Stimulated activated CD4-positive, alpha-beta T cell treated with anti-CD3 and anti-CD28 coated beads, Interleukin-2, amount 100 ng/mL, for 4 hours (primary cell): ENCODE results near the gene MPHOSPH8.
"Not testable (repeated sequence)": the region's sequence is repeated elsewhere in the genome, so short reads cannot be mapped to it uniquely, and the experiment has no call there.

ENCODE experiments used
- DNase-seq: peaks from one replicate; pipeline ENCODE4 v3.0.0-alpha.2; 2020; ENCODE audit warnings: low read depth

MPHOSPH8 gene

DNA sequence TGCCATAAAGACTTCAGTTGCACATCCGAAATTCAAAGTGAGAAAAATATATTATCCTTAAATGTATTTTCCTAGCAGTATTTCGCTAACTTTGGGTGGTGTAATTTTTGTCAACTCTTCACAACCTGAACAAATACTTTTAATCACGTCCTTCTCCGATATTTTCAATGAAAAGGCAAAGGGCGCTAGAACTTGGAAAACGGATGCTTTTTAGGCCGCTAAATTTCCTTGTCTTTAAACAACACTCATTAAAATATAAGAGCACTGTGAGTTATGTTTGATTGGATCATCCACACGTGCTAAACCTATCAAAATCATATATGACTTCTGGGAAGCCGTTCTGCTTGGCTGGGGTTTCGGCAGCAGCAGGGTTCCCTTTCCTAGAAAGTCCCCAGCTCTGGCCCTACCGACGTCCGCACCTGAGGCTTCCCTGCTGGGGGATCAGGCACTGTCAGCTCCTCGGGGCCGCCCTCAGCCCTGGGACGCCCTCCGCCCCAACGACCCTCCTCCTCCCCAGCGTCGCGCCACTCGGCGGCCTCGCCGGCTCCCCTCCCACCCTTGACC, 462 bp upstream of the MPHOSPH8 start:
- no peak for DNase-seq

DNA sequence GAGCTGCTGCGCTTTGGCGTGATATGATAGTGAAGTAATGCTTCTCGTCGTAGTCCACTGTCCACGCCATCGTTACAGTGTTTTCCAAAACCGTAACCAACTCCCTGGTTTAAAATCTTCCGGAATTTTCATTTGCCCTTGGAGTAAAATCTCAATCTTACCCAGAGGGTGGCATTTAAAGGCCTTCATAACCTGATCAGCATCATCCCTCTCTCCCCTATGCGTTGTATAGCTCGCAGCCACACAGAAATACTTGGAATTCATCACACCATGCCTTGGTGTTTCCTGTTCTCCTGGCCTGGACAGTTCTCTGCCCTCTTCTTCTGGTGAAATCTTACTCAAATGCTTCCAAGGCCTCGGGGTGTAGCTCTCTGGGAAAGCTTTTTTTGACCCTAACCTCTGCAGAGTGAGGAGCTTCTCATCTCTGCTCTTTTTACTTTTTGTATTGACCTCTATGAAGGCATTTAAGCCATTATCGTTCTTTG, 839 bp downstream of the MPHOSPH8 start:
- DNase-seq = no peak

DNA sequence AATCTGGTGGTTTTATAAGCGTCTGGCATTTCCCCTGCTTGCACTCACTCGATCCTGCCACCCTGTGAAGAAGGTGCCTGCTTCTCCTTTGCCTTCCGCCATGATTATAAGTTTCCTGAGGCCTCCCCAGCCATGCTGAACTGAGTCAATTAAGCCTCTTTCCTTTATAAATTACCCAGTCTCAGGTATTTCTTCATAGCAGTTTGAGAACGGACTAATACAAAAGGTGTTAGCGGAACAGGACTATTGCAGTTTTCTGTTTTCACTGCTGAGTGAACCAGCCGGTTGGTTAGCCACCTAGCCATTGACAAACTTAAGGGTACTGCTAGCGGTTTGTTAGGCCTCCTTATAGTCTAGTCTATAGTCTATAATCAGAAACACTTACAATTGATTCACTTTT, 2.5 kb downstream of the MPHOSPH8 start:
- DNase-seq = not testable (repeated sequence)

DNA sequence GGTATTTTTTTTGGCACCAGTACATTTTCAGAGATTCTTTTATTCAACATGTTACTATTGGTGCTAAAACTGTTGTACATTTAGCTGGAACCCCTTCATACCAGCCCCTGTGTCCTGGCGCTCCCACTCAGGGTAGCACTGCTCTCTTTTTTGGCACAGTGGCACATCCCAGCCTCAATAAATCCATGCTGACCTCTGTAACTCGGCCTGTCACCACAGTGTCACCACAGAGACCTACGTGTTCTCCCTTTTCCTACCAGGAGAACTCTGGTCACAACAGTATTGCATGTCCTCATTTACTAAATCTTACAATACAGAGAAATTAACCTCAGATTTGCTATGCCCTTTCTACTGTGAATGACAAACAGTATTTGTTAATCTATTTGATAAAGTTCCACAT, 10.2 kb downstream of the MPHOSPH8 start:
- no peak for DNase-seq

DNA sequence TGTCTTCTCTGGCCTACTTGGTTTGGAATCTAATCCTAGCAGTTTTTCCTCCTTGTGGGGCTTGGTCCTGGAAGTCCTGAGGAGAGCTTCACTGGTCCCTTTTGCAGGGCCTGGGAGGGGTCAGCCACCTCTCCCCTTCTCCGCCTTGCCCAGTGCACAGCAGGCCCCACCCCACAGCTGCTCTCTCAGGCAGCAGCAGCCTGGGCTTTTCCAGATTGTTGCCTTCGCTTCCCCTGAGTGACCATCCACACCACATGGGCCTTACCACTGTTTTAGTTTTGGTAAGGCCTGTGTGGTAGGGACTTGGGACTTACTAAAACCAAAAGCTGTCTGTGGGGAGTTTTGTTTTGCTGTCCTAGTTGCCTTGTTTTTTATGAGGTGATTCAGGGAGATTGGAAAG, 11.5 kb downstream of the MPHOSPH8 start:
- no peak for DNase-seq

DNA sequence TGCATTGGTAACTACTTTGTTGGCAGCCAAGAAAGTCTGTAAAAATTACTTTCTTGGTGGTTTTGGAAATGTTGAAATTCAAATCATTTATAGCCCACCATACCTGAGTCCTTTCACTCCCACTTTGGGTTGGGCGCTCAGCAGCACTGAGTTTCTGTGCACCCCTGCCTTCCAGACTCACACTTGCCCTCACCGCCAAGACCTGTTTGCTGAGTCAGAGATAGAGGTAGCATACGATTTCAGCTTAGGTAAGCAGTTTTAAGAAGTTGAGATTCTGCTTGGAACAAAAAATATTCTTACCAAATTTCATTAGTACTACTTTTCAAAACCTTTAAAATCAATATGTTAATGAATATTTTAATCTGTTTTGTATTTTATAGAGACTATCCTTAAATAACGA, 12.6 kb downstream of the MPHOSPH8 start:
- DNase-seq = no peak

DNA sequence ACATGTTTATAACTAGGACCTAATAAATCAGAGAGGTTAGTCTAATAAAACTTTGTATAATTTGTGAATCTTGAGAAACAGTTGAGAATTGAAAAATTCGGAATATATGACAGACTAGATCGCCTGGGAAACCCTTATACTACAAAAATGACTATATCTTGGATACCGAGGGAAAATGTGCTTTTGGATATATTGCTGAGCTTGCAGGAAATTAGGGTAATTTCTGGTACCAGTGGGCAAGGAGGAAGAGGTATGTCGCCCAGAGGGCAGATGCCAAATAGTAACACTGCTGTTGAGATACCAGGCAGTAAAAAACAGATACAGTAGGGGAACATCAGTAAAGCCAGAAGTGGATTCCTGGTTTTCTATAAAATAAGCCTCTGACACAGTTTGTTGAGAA, 17.3 kb downstream of the MPHOSPH8 start:
- no peak for DNase-seq

DNA sequence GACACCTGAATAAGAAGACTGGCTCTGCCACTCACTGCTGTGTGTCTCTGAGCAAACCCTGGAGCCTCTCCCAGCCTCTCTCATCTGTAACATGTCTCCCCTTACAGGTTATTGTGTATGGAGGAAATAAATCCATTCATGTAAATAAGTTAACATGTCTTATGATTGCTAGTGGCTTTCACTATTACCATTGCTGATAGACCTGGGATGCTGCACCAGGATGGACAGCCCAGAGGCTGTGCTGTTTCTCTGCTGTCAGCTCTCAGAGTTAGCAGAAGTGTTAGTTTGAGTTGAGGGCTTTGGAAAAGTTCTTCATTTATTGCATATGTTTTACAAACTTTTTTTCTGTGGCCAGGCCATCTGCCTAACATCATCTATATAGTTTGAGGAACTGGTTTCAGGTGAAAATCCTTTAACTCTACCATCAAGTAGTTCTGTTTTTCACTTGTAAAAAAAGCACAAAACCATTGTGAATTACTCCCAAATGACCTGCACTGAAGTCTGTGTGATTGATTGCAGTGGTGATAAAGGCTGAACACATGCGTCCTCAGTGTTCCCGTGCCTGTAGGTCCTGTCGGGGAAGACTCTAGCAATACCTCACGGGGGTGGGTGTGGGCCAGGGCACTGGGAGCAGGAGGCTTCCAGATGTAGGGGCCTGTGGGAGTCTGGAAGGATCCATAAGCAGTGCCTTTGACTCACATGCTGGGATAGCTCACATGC, 24.6 kb downstream of the MPHOSPH8 start:
- no peak for DNase-seq

DNA sequence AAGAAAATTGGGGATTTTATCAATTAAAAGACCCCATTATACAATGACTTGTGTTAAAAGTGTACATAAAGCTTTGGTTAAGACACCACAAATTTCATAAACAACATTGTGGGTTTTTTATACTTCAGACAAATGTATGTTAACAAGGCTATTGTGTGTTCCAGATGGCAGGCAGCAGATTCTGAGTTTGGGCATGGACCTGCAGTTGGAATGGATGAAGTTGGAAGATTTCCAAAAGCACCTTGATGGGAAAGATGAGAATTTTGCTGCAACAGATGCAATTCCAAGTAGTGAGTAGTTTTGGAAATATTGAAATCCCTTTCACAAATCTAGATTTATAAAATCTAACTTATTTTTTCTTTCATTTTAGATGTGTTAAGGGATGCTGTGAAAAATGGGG, 25.4 kb downstream of the MPHOSPH8 start:
- no peak for DNase-seq

DNA sequence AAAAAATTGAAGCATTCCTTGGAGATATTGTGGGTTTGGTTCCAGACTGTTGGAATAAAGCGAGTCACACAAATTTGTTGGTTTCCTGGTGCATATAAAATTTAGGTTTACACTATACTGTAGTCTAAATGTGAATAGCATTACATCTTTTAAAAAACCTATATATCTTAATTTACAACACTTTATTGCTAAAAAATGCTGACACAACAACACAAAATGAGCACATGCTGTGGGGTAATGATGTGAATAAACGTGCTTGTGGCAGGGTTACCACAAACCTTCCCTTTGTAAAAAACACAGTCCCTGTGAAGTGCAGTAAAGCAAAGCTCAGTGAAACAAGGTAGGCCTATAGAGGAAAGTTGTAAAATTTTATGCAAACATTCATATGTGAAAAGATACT, 27.7 kb downstream of the MPHOSPH8 start:
- DNase-seq = no peak

DNA sequence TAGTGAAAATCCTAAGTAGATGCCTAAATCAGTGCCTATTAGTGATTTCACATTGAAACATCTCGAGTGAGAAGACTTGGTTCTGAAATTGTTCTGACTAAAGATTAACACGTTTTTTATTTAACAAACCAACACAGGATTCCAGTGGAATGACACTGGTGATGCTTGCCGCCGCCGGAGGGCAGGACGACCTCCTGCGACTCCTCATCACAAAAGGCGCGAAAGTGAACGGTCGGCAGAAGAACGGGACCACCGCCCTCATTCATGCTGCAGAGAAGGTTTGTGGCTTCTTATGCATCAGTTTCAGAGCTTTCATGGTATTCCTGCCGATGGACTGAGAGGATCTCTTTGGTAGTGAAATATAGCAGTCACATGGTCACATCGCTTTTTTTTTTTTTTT, 28.1 kb downstream of the MPHOSPH8 start:
- DNase-seq = no peak

DNA sequence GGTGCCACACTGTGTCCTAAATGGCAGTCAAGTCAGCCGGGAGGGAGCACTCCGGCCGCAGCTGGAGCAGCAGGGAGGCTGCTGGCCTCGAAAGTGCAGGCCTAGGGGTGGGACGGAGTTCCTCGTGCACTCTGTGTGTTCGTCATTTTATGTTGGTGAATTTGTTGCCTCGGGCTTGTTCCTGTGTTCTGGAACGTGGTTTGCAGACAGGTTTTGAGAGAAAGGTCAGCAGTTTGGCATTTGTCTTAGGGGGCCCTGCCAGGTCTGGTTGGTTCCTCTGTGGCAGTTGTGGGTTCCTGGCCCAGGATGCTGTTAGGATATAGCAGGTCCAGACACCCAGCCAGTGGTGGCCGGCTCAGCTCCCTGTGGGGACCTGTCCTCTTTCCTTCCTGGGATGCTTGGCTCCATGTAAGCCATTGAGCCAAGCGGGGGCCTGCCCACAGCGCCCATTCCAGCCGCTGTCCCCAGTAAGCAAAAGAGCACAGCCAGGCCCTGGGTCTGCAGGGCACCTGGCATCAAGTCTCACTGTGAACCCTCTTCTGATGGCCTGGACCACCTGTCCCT, 30.0 kb downstream of the MPHOSPH8 start:
- no peak for DNase-seq

DNA sequence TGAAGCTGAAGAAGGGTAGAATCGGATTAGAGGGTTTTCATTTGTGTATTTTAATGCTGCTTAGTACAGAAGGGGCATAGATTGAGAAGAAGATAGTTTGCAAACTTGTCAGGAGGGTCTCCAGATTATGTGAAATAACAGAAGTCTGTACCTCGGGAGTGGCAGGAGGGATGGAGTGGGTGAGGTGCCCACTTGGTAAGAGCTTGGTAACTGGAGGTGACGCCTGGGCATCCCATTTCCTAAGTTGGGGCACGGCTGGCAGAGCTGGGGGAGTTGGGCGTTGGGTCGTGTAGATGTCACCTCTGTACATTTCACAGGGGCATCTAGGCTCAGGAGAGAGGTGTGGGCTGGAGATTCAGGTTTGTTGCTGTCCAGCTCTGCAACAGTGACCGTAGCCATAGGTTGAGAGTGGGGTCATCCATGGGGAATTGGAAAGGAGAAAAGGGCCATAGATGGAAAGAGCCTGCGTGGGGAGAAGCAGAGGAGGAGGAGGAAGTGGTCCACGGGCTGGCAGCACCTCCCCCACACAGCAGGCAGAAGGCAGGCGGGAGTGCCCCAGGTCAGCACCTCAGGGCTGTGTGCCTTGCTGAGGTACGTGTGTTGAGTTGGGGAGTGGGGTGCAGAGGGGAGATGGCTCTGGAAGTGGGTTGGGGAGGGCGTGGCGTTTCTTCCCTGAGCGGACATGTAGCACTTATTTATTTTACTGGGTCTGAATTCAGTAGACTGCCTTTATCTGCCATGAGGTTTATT, 31.2 kb downstream of the MPHOSPH8 start:
- DNase-seq = no peak

DNA sequence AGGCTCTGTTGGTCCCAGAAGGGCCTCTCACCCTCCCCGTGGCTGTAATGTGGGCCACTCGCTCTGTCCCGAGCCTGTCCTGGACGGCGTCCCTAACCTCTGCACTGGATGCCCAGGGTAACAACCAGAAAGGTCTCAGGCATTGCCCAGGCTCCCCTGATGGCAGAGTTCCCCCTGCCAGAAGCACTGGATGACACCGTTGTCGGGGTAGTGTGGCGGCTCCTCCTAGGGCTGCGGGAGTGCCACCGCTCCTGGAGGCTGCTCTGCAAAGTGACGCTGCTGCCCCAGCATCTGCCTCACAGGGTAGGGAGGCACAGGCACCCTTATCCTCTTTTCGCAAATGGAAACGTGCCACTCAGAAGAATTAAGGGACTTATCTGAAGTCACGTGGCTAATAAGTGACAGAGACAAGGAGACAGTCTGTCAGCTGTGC, 32.0 kb downstream of the MPHOSPH8 start:
- DNase-seq = no peak

DNA sequence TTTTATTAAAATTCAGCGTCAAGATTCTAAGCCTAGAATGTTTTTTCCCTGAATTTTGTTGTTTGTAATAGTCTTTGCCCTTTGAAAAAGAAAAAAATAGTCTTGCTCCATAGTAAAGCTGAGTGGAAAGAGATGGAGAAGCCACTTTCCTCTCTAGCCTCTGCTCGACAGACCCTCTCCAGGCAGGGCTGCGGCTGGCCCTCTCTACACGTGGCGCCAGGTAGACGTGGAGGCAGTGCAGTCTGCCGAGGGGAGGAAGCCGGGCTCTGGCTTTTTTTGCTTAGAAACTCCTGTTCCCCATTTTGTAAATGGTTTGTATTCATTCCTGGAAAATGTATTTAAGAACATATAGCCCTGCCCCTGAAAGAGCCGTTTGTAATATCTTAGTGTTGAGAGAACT, 35.3 kb downstream of the MPHOSPH8 start:
- DNase-seq = no peak

DNA sequence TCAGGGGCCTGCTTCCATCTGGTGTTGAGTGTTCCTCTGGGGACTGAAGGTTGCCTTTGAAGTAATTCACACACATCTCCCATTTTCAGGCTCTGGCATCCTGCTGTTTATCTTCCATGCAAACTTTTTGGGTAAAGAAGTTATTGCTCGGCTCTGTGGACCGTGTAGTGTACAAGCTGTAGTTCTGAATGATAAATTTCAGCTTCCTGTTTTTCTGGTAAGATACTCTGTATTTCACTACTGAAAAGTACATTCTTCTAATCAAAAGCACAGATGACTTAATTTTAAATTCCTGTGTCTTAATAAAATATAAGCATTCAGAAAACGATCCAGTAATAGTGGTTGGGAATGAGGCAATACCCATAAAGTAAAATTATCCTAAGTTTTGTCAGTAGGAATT, 36.7 kb downstream of the MPHOSPH8 start:
- DNase-seq = no peak

DNA sequence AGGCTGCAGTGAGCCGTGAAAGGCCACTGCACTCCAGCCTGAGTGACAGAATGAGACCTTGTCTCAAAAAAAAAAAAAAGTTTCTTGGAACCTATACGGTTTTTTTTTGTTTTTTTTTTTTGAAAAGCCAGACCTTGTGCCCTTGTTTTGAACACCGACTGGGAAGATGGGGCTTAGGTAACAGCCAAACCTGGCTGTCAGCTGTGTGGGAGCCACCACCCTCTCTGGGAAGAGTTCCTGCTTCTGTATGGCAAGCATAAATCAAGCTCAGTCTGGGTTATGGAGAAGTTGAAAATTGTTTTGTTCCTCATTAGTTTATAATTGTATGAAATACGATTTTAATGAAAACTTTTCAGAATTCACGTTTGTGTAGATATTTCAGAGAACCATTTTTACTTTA, 39.5 kb downstream of the MPHOSPH8 start:
- no peak for DNase-seq

DNA sequence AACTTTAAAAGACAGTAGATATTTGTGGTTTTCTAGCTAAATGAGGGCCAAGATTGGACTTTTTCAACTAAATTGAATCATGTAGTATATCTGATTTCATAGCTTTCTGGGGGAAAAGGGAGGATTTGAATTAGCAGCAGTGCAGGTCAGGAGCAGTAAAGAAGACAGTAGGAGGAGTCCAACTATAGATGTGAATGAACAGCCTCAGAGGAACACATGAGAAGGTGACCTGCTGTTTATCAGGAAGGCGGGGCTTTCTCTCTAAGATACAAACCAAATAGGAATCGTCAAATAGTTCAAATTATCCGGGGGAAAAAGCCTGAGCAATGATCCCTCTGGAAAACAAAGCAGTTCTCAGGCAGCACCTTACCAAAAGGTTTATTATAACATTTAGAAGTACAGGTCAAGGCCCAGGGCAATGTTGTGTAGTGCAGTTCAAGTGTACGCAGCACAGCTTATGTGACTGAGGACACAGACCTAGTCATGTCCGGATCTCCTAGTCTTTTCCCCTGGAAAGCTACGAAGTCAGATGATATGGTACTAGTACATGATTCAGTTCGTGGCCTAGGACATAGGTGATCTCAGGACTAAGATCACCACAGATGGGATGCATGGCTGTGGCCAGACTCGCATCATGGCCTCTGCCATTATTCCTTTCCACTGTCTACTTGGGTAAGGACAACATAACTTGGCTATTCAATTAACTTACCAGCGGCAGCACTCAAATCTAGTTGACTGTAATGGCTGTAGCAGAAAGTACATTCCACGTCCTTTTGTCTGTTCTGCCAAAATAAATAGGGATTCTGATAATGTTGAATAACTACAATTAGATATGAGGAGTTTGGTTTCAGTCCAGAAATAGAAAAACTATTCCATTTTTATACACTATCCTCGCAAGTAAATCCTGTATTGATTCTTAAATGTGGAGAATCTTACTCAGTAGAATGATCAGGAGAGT, 40.3 kb downstream of the MPHOSPH8 start:
- no peak for DNase-seq

DNA sequence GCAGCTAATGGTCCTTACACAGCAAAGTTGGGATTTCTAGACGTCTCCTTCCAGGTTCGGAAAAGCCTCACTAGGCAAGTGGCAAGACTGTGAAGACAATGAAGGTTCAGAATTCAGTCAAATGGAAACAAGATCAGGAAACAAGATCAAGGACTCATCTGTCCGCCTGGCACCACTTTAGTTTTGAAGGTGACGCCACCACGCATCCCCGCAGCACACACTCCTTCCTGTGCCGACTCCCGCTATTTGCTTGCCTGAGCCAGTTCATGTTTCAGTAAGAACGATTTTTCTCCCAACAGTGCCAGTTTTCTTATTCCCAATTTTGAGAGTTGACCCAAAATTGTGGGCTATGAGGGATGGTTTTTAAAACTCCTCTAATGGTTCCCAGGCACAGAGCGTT, 41.4 kb downstream of the MPHOSPH8 start:
- DNase-seq = no peak

DNA sequence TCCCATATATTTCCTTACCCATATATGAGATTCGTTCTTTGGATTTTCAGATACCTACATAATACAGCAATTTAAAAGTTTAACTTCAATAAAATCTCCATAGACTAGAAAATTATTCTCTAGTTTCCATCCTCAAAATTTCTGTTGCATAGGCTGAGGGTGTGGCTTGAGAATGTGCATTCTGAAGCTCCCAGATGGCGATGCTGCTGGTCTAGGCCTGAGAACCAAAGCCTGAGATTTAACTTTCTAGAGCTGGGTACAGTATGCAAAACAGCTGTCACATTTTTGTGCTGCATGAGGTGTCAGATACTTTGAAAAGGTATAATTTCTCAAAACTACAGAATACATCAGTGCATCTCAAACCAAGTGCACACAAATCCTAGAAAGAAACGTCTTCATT, 42.7 kb downstream of the MPHOSPH8 start:
- no peak for DNase-seq

DNA sequence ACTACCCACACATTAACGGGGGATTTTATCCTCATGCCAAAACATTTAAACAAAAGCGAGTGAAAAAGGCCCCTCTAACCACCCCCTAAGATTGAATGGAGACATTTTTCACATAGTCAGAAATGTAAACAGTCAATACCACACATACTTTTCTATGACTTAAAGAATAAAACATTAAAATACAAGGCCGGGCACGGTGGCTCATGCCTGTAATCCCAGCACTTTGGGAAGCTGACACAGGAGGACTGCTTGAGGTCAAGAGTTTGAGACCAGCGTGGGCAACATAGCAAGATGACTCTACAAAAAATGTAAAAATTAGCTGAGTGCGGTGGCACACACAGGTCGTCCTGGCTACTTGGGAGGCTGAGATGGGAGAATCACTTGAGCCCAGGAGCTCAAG, 47.3 kb downstream of the MPHOSPH8 start:
- no peak for DNase-seq

DNA sequence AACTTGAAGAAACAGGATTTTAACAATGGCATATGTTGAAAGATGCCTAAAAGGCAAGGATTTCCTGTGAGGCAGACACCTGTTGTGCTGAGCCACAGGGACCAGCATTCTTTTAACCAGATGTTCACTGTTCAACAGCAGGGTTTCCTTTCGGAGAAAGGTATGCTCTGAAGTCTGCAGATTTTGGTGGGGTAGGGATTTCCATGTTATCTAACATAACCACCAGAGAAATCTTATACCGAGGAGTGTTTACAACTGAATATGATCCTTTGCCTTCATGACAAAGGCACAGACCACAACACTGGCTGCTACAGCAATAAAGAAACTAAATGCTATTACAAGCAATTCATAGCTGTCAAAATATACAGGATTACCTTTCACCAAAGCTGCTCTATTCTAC, 48.1 kb downstream of the MPHOSPH8 start:
- DNase-seq = no peak
